Tongue (tissue), 2 donors: ENCODE data around the gene CMTR1. TPM values are rescaled to one million over a fixed set of nuclear protein-coding genes. Genes with fewer than 3 reads are reported as not detected.

ENCODE experiments used
- DNase-seq: peaks from one replicate; pipeline ENCODE4 v3.0.0-alpha.2; 2015
- total RNA-seq: library from RNA; depleted of rRNA; stranded (reverse); fragments of >200 nt; gene quantifications from one replicate; pipeline ENCODE4 v1.2.3, GENCODE V29; 2014

Gene CMTR1
- total RNA-seq, 1 donor from 2014 or later: 41.0 TPM

- DNase-seq: no peak
Observed at GRCh38 chr6:37514321-37514771, 81.3 kb downstream of the CMTR1 start.

GRCh38 chr6:37514837-37515236 is 81.8 kb downstream of the CMTR1 start:
- DNase-seq: no peak

GRCh38 chr6:37515712-37516075 is 82.7 kb downstream of the CMTR1 start:
- DNase-seq: no peak

- peak; percentile 48 for DNase-seq
Observed at GRCh38 chr6:37516076-37516919, 83.3 kb downstream of the CMTR1 start.

GRCh38 chr6:37516920-37517405 is 83.9 kb downstream of the CMTR1 start:
- no peak for DNase-seq

- DNase-seq: no peak
Observed at GRCh38 chr6:37517411-37517812, 84.4 kb downstream of the CMTR1 start.

GRCh38 chr6:37518116-37518515 is 85.1 kb downstream of the CMTR1 start:
- no peak for DNase-seq

GRCh38 chr6:37519461-37519860 is 86.4 kb downstream of the CMTR1 start:
- DNase-seq: no peak

GRCh38 chr6:37520926-37521325 is 87.9 kb downstream of the CMTR1 start:
- DNase-seq: no peak

- no peak for DNase-seq
Observed at GRCh38 chr6:37521674-37522073, 88.7 kb downstream of the CMTR1 start.

GRCh38 chr6:37522836-37523235 is 89.8 kb downstream of the CMTR1 start:
- no peak for DNase-seq

- DNase-seq: no peak
Observed at GRCh38 chr6:37523412-37523811, 90.4 kb downstream of the CMTR1 start.

- DNase-seq: no peak
Observed at GRCh38 chr6:37524025-37524969, 91.3 kb downstream of the CMTR1 start.

- no peak for DNase-seq
Observed at GRCh38 chr6:37524970-37525318, 91.9 kb downstream of the CMTR1 start.

- peak; percentile 56 for DNase-seq
Observed at GRCh38 chr6:37525460-37526357, 92.7 kb downstream of the CMTR1 start.

- no peak for DNase-seq
Observed at GRCh38 chr6:37528541-37528940, 95.5 kb downstream of the CMTR1 start.

- no peak for DNase-seq
Observed at GRCh38 chr6:37530297-37530696, 97.3 kb downstream of the CMTR1 start.

- DNase-seq: no peak
Observed at GRCh38 chr6:37531026-37531425, 98.0 kb downstream of the CMTR1 start.
